Measurements from ENCODE around the gene USP17L29. TPM values are rescaled to one million over a fixed set of nuclear protein-coding genes. Genes with fewer than 3 reads are reported as not detected.
"Not testable (repeated sequence)": the region's sequence is repeated elsewhere in the genome, so short reads cannot be mapped to it uniquely, and the experiment has no call there.

USP17L29 gene
- total and polyA plus RNA-seq, 2 of the 8 experiments (the other 6 are each of a cell fraction or from before 2014, with no cell fraction given): not detected

DNA sequence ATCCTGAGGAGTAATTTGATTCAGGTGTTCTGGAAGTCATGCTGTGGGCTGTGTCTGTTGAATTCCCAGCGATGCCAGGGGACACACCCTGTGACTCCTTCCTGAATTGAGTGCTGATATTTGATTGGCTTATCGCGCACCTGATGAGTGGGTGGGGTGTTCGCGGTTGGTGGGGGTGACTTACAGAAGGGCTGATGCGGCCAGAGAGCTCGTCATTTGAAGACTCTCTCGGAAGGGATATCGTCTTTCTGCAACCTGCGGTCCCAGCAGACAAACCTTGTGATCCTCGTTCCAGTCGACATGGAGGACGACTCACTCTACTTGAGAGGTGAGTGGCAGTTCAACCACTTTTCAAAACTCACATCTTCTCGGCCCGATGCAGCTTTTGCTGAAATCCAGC is 19.1 kb upstream of the USP17L29 start, which contains the start of gene USP17L26:
Gene USP17L26 (plus strand): TSS at position 301 of the 400 bp plus-strand sequence. CDS start 0 bp downstream, at position 301.
- H3K4ac ChIP-seq (replicated peaks; ENCODE audit: insufficient read length, low read depth, low read length); H3K4me3 ChIP-seq (ENCODE audit: extremely low read depth in 1 of 4, insufficient read depth in 2 of 4, low read depth in 3 of 4, low read length in 4 of 4); FAIRE-seq; CTCF ChIA-PET (ENCODE audit: partially characterized antibody); H3K18ac ChIP-seq (ENCODE audit: extremely low read depth, low read length); H3K23ac ChIP-seq (ENCODE audit: insufficient read length); H4K8ac ChIP-seq (ENCODE audit: extremely low read depth, insufficient read depth, low read length); H3K36me3 ChIP-seq (ENCODE audit: control insufficient read depth in 2 of 4, insufficient read depth in 4 of 4, low read length in 3 of 4); H2BK15ac ChIP-seq (ENCODE audit: low read length); H3K4me2 ChIP-seq (ENCODE audit: insufficient read depth in 1 of 2, low read depth in 2 of 2, low read length in 2 of 2); H2BK12ac ChIP-seq (ENCODE audit: low read depth, low read length); H3K23me2 ChIP-seq (ENCODE audit: low read depth, low read length); H4K91ac ChIP-seq (replicated peaks; ENCODE audit: insufficient read length, low read length); H4K5ac ChIP-seq (ENCODE audit: insufficient read length, low read depth, low read length); H2BK5ac ChIP-seq (ENCODE audit: low read depth, low read length); H3K79me1 ChIP-seq (ENCODE audit: low read depth, low read length); POLR2A ChIA-PET (ENCODE audit: partially characterized antibody); DNase-seq (ENCODE audit: low read depth in 1 of 2, low spot score in 2 of 2); H3K9me3 ChIP-seq (ENCODE audit: insufficient read depth in 2 of 2, low read depth in 1 of 2, low read length in 1 of 2); H3K27me3 ChIP-seq (replicated peaks in 1 of 4; ENCODE audit: control insufficient read depth in 3 of 4, extremely low read depth in 1 of 4, insufficient read depth in 3 of 4, low read length in 3 of 4); H3K79me2 ChIP-seq (ENCODE audit: control insufficient read depth in 1 of 2, insufficient read depth in 2 of 2, low read length in 2 of 2); H2BK120ac ChIP-seq (replicated peaks; ENCODE audit: low read depth, low read length); H2AFZ ChIP-seq (ENCODE audit: low read length); H3K4me1 ChIP-seq (replicated peaks in 1 of 4; ENCODE audit: control insufficient read depth in 3 of 4, insufficient read depth in 4 of 4, low read length in 3 of 4); H2BK20ac ChIP-seq (ENCODE audit: low read length); H3K9ac ChIP-seq (replicated peaks in 1 of 4; ENCODE audit: extremely low read depth in 1 of 4, low read depth in 3 of 4, low read length in 3 of 4); H4K20me1 ChIP-seq (replicated peaks in 1 of 2; ENCODE audit: control insufficient read depth in 1 of 2, insufficient read depth in 2 of 2, low read length in 2 of 2); H3K14ac ChIP-seq (ENCODE audit: insufficient read length); H2AK5ac ChIP-seq (ENCODE audit: low read depth, low read length); H3K56ac ChIP-seq (replicated peaks; ENCODE audit: insufficient read length, low read depth, low read length); H3K27ac ChIP-seq (ENCODE audit: low read depth, low read length): not testable (repeated sequence)
- WGBS, 2 experiments (ENCODE audit: extremely low coverage in 1 of 2, insufficient coverage in 1 of 2, insufficient read length in 1 of 2, insufficient replicate concordance in 2 of 2, low coverage in 1 of 2, low lambda C conversion rate in 2 of 2, missing lambda C conversion rate in 1 of 2): no CpG with 5 or more reads among the region's 15 CpGs

DNA sequence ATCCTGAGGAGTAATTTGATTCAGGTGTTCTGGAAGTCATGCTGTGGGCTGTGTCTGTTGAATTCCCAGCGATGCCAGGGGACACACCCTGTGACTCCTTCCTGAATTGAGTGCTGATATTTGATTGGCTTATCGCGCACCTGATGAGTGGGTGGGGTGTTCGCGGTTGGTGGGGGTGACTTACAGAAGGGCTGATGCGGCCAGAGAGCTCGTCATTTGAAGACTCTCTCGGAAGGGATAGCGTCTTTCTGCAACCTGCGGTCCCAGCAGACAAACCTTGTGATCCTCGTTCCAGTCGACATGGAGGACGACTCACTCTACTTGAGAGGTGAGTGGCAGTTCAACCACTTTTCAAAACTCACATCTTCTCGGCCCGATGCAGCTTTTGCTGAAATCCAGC is 14.3 kb upstream of the USP17L29 start, which contains the start of gene USP17L5:
Gene USP17L5 (plus strand): TSS at position 301 of the 400 bp plus-strand sequence. CDS start 0 bp downstream, at position 301.
- H3K14ac ChIP-seq (ENCODE audit: insufficient read length); FAIRE-seq; H2BK120ac ChIP-seq (replicated peaks; ENCODE audit: low read depth, low read length); H3K56ac ChIP-seq (replicated peaks; ENCODE audit: insufficient read length, low read depth, low read length); CTCF ChIA-PET (ENCODE audit: partially characterized antibody); H3K9ac ChIP-seq (replicated peaks in 1 of 4; ENCODE audit: extremely low read depth in 1 of 4, low read depth in 3 of 4, low read length in 3 of 4); H4K91ac ChIP-seq (replicated peaks; ENCODE audit: insufficient read length, low read length); H3K9me3 ChIP-seq (ENCODE audit: insufficient read depth in 2 of 2, low read depth in 1 of 2, low read length in 1 of 2); H3K79me2 ChIP-seq (ENCODE audit: control insufficient read depth in 1 of 2, insufficient read depth in 2 of 2, low read length in 2 of 2); H3K79me1 ChIP-seq (ENCODE audit: low read depth, low read length); H3K4me2 ChIP-seq (ENCODE audit: insufficient read depth in 1 of 2, low read depth in 2 of 2, low read length in 2 of 2); H3K36me3 ChIP-seq (ENCODE audit: control insufficient read depth in 2 of 4, insufficient read depth in 4 of 4, low read length in 3 of 4); H2BK15ac ChIP-seq (ENCODE audit: low read length); H3K18ac ChIP-seq (ENCODE audit: extremely low read depth, low read length); H2BK12ac ChIP-seq (ENCODE audit: low read depth, low read length); H4K5ac ChIP-seq (ENCODE audit: insufficient read length, low read depth, low read length); H4K8ac ChIP-seq (ENCODE audit: extremely low read depth, insufficient read depth, low read length); H2AFZ ChIP-seq (ENCODE audit: low read length); H2BK20ac ChIP-seq (ENCODE audit: low read length); H3K27me3 ChIP-seq (replicated peaks in 1 of 4; ENCODE audit: control insufficient read depth in 3 of 4, extremely low read depth in 1 of 4, insufficient read depth in 3 of 4, low read length in 3 of 4); H3K4me1 ChIP-seq (replicated peaks in 1 of 4; ENCODE audit: control insufficient read depth in 3 of 4, insufficient read depth in 4 of 4, low read length in 3 of 4); H3K27ac ChIP-seq (ENCODE audit: low read depth, low read length); POLR2A ChIA-PET (ENCODE audit: partially characterized antibody); H2AK5ac ChIP-seq (ENCODE audit: low read depth, low read length); H3K4me3 ChIP-seq (ENCODE audit: extremely low read depth in 1 of 4, insufficient read depth in 2 of 4, low read depth in 3 of 4, low read length in 4 of 4); H2BK5ac ChIP-seq (ENCODE audit: low read depth, low read length); DNase-seq (ENCODE audit: low read depth in 1 of 2, low spot score in 2 of 2); H3K23ac ChIP-seq (ENCODE audit: insufficient read length); H3K23me2 ChIP-seq (ENCODE audit: low read depth, low read length); H4K20me1 ChIP-seq (replicated peaks in 1 of 2; ENCODE audit: control insufficient read depth in 1 of 2, insufficient read depth in 2 of 2, low read length in 2 of 2); H3K4ac ChIP-seq (replicated peaks; ENCODE audit: insufficient read length, low read depth, low read length): not testable (repeated sequence)
- no CpG with 5 or more reads among the region's 15 CpGs for WGBS, 2 experiments (ENCODE audit: extremely low coverage in 1 of 2, insufficient coverage in 1 of 2, insufficient read length in 1 of 2, insufficient replicate concordance in 2 of 2, low coverage in 1 of 2, low lambda C conversion rate in 2 of 2, missing lambda C conversion rate in 1 of 2)
